ENCODE results near the gene APBB2.

The APBB2 gene

GRCh38 chr4:40971338-40971737, 243.0 kb downstream of the APBB2 start:
- DNase-seq (ENCODE audit: low spot score) = no peak

GRCh38 chr4:40969501-40969900, 244.8 kb downstream of the APBB2 start:
- no peak for DNase-seq (ENCODE audit: low spot score)

- no peak for DNase-seq (ENCODE audit: low spot score)
These were observed 246.8 kb downstream of the APBB2 start for GRCh38 chr4:40967550-40967949.

DNA sequence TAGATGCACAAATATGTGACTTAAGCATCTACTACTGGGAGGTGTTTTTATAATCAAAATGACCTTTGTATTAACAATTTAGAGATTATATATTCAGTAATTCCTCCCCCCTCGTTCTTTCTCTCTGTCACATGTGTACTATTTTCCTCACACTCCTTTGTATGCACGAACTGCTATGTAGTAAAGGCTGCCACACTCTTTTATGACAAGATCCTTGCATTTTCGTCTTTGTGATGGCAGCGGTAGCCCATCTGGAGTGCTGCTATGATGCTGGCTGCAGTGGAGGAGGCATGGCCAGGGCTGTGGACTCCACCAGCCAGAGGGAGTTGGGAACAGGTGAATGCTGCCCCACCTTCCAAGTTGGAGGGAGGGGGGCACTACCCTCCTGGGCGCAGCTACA, 248.3 kb downstream of the APBB2 start:
- no peak for DNase-seq (ENCODE audit: low spot score)

DNA sequence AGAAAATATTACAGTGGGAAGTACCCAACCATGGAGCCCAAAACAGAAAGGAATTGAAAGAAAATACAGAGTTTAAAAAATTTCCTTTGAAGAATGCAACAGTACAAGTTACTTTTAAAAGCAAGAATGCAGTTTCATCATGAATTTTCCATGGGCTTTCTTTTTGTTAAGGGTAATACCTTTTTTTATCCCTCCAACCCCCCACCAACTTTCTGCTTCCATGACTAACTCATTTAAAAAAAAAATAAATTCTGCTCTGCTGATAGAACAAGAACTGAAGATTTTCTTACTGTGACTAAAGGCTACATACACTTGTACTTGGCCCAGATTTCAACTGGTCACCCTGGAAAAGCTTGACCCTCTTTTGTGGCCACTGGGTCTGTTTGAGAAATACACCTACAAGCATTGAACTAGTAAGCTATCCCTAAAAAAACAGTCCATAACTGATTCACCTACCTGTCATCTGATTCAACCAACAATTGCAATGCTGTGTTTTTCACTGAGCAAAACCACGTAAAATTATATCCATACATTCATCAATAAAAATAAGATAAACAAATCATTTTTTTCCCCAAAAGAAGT, 250.4 kb downstream of the APBB2 start:
- DNase-seq (ENCODE audit: low spot score) = no peak

- no peak for DNase-seq (ENCODE audit: low spot score)
These were observed 251.7 kb downstream of the APBB2 start for GRCh38 chr4:40962551-40963180.

DNA sequence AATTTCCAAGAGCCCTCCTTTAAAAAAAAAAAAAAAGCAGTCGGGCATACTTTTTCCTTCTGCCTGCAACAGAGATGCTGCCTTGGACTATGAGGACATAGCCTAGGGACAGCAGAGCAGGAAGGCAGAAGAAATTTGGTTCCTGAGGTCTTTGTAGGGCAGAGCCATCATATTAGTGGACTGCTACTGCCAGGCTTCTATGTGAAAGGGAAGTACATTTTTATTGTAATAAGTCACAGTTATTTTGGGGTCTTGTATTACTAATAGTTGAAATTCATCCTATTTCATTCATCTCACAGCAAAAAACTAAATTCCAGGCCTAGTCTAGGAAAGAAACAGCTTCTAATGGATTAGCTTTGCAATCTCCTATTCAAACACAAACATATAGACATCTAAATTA, 253.4 kb downstream of the APBB2 start:
- DNase-seq (ENCODE audit: low spot score) = no peak

DNA sequence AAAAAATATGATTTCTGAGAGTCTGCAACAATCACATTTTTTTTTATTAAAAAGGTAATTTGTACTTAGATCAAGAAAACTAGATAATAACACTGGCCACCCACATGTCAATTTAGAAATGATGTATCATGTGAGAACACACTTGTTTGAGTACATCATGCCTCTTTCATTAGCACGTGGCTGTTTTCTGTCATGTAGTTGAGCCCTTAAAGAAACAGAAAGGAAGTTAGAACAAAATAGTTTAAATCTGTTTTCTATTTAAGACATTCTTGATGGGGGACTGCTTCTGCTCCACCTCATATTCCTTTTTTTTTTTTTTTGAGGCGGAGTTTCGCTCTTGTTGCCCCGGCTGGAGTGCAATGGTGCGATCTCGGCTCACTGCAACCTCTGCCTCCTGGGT, 257.1 kb downstream of the APBB2 start:
- no peak for DNase-seq (ENCODE audit: low spot score)

DNA sequence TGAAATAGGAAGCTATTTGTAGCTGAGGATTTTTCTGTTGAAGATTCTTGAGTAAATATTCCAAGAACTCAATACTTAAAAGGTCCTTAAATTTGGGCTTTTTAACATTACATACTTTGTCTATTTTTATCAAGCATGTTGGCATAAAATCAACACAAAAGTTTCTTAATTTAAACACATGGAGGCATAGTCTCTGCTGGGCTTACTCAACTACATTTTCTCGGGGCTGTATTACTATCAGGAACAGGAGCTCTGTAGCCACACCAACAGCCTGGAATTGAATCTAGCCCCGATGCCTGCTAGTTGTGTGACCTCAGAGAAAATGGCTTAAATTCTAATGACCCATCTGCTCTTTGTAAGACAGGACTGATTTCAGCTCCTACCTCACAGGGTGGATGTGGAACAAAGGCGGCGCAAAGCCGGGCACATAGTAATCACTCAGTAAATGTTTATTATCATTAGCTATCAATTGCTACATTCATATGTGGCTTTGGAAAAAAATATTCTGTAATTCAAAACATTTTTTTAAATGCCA, 257.6 kb downstream of the APBB2 start:
- no peak for DNase-seq (ENCODE audit: low spot score)

GRCh38 chr4:40954088-40954668, 260.2 kb downstream of the APBB2 start:
- no peak for DNase-seq (ENCODE audit: low spot score)

GRCh38 chr4:40953283-40954087, 260.9 kb downstream of the APBB2 start:
- DNase-seq (ENCODE audit: low spot score) = no peak

GRCh38 chr4:40952672-40953071, 261.7 kb downstream of the APBB2 start:
- no peak for DNase-seq (ENCODE audit: low spot score)

GRCh38 chr4:40952217-40952616, 262.1 kb downstream of the APBB2 start:
- no peak for DNase-seq (ENCODE audit: low spot score)

- no peak for DNase-seq (ENCODE audit: low spot score)
These were observed 263.3 kb downstream of the APBB2 start for GRCh38 chr4:40951026-40951425.

- no peak for DNase-seq (ENCODE audit: low spot score)
These were observed 264.8 kb downstream of the APBB2 start for GRCh38 chr4:40949358-40950100.

GRCh38 chr4:40948014-40948413, 266.3 kb downstream of the APBB2 start:
- DNase-seq (ENCODE audit: low spot score) = no peak

DNA sequence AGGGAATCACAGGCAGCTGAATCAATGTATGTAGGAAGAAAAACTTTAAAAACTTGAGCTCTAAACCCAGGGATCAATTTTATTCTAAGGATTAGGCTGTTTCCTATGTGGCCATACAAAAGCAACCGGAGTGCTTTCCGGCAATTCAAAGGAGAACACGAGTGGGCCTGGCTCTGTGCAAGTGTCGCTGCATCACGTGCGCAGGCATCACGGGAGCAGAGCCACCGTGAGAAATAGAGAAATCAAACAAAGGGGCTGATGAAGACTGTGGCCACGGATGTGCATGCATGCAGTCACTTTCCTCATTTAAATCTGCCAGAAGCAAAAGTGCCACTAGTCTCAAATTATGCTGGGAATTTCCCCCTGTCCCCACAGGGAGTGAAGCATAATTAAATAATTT, 267.7 kb downstream of the APBB2 start:
- no peak for DNase-seq (ENCODE audit: low spot score)

DNA sequence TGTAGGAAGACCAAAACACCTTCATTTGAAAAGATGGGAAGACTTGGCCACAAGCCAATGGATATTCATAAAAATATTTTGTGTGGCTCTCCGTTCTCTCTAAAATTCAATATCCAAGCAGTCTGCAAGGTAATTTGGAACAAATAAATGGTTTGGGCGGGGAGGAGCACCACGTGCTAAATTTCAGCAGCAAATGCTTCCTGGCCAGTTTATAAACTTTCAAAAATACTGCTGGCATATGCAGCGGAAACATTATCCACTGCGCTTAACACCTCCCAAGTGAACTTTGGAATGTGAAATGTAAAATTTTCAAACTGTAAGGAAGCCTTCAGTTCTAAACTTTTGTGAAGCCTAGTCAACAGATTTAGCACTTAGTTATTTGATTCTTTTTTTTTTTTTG, 273.6 kb downstream of the APBB2 start:
- no peak for DNase-seq (ENCODE audit: low spot score)

DNA sequence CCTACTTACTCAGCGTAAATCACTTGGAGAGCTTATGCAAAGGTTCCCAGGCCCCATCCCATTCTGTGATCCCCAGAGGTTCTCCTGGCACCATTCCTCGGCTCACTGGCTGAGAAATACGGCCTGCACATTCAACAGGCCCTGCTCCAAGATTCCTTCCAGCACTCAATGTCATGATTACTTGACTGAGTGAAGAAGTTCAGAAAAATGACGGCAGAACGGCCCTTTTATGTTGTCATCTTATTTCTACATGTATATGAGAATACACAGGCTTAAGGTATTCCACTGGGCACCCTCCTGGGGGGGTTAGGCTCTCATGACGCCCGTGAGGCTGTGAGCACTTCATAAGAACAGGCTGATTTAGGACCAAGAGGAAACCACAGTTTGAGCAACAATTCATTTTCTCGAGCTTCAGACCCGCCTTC, 274.0 kb downstream of the APBB2 start:
- DNase-seq (ENCODE audit: low spot score) = no peak

DNA sequence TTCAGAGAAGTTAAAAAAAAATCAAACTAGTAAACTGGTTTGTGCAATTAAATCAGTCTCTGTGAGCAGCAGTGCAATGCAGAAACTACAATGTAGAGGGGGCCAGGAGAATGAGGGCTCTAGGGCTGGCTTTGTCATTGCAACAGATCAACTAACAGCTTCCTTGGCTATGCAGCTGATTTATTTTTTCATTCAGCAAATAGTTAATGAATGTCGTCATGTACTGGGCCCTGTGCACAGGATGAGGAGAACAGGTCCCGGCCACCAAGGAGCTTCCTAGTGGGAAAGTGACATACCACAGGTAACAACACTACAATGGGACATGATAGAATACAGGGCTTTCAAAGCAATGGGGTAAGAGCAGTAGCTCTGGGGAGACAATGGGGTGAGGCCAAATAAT, 274.5 kb downstream of the APBB2 start:
- DNase-seq (ENCODE audit: low spot score) = no peak

- no peak for DNase-seq (ENCODE audit: low spot score)
These were observed 276.0 kb downstream of the APBB2 start for GRCh38 chr4:40938337-40938736.

DNA sequence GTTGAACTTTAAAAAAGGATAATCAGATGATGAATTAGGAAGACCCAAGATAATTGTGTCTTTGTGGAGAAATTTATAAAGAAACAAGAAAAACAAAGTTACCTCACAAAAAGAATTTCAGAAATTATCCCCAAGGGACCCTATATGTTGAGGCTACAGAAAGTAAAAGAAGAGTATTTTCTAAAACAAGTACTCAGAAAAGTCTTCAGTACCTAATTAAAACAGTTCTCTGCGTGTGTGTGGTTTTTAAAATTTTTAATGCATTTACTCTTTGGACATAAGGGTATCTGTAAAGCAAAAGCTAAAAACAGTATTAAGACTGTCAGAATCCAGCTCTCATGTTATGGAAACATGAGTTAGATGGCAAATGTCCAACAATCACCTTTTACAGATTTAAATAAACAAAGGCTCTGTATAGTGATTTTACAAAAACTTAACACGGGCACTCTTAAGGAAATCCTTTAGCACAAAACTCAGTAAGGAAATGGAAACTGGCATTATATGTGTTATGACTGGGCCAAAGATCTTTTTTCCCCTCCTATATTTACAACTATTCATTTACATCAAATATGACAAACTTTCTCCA, 277.1 kb downstream of the APBB2 start:
- DNase-seq (ENCODE audit: low spot score) = no peak

All from NAMALWA (cell line).